ENCODE results near the gene SPIN3. TPM values are rescaled to one million over a fixed set of nuclear protein-coding genes. Genes with fewer than 3 reads are reported as not detected.
A peak's percentile ranks its signal among the peaks of the same experiment; 100 is the strongest.
"Not testable (repeated sequence)": the region's sequence is repeated elsewhere in the genome, so short reads cannot be mapped to it uniquely, and the experiment has no call there.

Gene SPIN3
- 10 to 100 TPM in 3 of 6 donors, 1 to 10 TPM in 3; 4.7 to 41.9 (median 10.0) TPM for total RNA-seq

DNA sequence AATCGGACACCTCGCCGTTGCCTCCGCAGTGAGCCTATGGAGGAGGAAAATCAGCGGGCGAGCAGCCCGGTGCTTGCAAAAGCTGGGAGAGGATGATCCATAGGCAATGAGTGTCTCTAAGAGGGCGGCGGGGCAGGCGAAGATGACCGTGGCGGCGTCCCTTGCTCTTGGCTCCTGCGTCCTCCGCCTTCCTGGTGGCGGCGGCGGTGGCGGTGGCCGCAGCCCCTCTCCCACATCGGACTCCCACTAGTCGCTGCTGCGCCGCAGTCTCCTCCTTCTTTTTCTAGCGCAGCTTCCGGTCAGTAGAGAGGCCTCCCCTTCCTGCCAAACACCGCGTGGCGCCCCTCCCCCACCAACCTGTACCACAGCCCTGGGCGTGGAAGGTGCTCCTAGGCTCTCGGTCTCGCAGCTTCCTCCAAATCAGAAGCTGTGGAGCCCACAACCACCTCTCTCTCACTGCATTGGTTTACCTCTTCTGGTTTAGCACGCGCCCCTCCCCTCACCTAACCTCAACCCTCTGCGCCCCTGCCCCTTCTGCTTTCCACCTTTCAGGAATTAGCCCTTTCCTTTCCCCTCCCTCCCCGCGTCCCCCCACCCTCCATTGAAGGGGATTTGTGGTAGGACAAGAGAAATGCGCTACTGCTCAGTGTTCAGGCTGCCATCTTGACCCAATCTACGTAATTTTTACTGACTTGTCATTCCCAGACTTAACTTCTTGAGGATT lies at the start of gene SPIN3:
TSS of gene SPIN3 (minus strand) at position 271 of the 724 bp plus-strand sequence. CDS start 594 bp downstream, outside the sequence.
- Histone ChIP-seq H3K27ac (peak within 1 kb of the TSS; percentile 60 to 81 (median 69)), H3K36me3 (no peaks in the 10 kb centered on the region), H3K4me1 (peaks cover 0 to 2% (median 0%) of the 10 kb centered on the region in 4 donors), H3K9me3 (no peaks in the 10 kb centered on the region), H3K27me3 (no peaks in the 10 kb centered on the region), H3K4me3 (peak within 1 kb of the TSS; percentile 46 to 75 (median 67))
- peak; percentile 94 to 98 for ATAC-seq (ENCODE audit: low FRiP score in 2 of 2)
- DNase-seq = peak; percentile 83 to 90
- TF ChIP-seq, protein P1, sequence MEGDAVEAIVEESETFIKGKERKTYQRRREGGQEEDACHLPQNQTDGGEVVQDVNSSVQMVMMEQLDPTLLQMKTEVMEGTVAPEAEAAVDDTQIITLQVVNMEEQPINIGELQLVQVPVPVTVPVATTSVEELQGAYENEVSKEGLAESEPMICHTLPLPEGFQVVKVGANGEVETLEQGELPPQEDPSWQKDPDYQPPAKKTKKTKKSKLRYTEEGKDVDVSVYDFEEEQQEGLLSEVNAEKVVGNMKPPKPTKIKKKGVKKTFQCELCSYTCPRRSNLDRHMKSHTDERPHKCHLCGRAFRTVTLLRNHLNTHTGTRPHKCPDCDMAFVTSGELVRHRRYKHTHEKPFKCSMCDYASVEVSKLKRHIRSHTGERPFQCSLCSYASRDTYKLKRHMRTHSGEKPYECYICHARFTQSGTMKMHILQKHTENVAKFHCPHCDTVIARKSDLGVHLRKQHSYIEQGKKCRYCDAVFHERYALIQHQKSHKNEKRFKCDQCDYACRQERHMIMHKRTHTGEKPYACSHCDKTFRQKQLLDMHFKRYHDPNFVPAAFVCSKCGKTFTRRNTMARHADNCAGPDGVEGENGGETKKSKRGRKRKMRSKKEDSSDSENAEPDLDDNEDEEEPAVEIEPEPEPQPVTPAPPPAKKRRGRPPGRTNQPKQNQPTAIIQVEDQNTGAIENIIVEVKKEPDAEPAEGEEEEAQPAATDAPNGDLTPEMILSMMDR (IDR thresholded peaks at IDR 0.05) = no peak
- TF ChIP-seq POLR2AphosphoS5 (IDR thresholded peaks at IDR 0.05) (peak in 1 of 2 donors; percentile 65), EP300 (IDR thresholded peaks at IDR 0.05) (no peak), POLR2A (IDR thresholded peaks at IDR 0.05) (peak in 1 of 4 donors; percentile 64)
- 12 to 25% methylated on average over 2 to 37 of the region's 39 CpGs for WGBS, 2 donors

DNA sequence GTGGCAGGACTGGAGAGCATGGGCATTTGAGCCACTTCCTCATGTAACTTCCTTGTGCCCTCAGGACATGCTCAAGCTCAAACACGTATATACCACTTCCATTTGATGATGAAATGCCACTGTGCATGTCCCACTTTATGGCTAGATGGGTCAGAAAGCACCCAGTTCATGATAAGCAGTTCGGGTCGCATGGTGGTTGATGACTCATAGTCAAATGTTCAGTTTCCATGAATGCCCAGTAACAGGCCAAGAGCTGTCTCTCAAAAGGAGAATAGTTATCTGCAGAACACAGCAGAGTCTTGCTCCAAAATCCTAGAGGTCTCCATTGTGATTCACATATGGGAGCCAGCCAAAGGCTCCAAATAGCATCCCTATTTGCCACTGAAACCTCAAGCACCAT lies 48.9 kb upstream of the SPIN3 start:
- ATAC-seq (ENCODE audit: low FRiP score in 2 of 2) (no peak), DNase-seq (no peak)
- Histone ChIP-seq H3K27ac (no peak overlapping the region), H3K9me3 (no peaks in the 10 kb centered on the region), H3K36me3 (no peaks in the 10 kb centered on the region), H3K4me3 (no peak overlapping the region), H3K27me3 (no peaks in the 10 kb centered on the region), H3K4me1 (no peaks in the 10 kb centered on the region)
- TF ChIP-seq POLR2AphosphoS5 (IDR thresholded peaks at IDR 0.05) = no peak
- TF ChIP-seq, protein P1 (IDR thresholded peaks at IDR 0.05) = no peak
- 66 to 90% methylated on average over 2 to 3 of the region's 3 CpGs for WGBS, 2 donors

DNA sequence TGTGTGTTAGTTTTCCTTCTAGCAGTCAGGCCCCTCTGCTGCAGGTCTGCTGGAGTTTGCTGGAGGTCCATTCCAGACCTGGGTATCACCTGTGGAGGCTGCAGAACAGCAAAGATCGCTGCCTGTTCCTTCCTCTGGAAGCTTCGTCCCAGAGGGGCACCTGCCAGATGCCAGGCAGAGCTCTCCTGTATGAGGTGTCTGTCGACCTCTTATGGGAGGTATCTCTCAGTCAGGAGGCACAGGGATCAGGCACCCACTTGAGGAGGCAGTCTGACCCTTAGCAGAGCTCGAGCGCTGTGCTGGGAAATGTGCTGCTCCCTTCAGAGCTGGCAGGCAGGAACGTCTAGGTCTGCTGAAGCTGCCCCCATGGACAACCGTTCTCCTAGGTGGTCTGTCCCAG lies 41.9 kb upstream of the SPIN3 start:
- H3K4me1 ChIP-seq; H3K9me3 ChIP-seq; H3K27ac ChIP-seq; H3K4me3 ChIP-seq; DNase-seq; H3K27me3 ChIP-seq; H3K36me3 ChIP-seq; ATAC-seq (ENCODE audit: low FRiP score in 2 of 2): not testable (repeated sequence)
- WGBS, 2 donors = 75% methylated on average over 7 of the region's 7 CpGs; no CpG with 5 or more reads in 1 of the 2 donors

DNA sequence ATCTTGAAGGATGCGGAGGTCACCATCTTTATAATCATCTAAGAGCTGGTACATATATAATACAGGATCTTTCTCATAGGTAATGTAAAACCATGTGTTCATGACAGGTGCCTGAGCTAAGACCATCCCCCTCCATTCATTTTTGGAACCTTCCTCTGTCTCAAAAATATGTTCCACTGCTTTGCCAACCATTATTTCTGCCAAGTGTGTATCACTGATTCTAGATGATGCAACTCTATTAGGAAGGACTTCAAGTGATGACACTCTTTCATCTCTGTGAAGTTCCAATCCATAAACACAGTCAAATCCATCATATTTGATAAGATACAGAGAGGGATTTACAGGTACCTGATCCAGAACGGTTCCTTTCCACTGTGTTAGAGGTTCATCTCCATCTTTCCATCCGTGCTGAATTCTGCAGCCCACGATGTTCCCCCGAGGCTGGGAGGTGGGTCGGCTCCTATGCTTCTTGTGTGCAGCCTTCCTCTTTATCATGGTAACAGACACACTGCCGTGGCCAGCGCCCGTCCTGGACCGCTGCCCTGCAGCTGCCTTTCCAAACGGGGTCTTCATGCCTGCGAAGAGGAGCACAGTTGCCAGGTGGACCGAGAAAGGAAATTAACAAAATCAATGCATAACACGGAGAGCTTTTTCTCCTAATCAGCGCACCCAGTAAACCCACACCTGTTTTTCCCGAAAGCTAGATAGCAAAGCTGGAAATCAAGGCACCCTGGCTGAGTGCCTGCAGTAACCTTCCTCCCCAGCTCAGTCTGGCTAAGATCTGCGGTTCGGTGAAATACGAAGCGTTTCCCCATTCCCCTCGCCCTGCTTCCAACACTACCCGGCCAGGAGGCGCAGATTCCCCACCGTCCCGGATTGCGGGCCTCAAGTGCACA lies 718 bp downstream of the SPIN3 start:
- Histone ChIP-seq H3K27me3 (no peaks in the 10 kb centered on the region), H3K4me1 (peaks cover 0 to 2% (median 0%) of the 10 kb centered on the region in 4 donors), H3K27ac (peak overlapping the region in 3 of 4 donors; percentile 60 to 81 (median 75)), H3K4me3 (peak overlapping the region; percentile 46 to 75 (median 67)), H3K9me3 (no peaks in the 10 kb centered on the region), H3K36me3 (no peaks in the 10 kb centered on the region)
- DNase-seq (peak in 1 of 2 donors; percentile 48), ATAC-seq (ENCODE audit: low FRiP score in 2 of 2) (peak in 1 of 2 donors; percentile 8)
- WGBS, 2 donors = 41 to 75% methylated on average over 2 to 26 of the region's 26 CpGs
- TF ChIP-seq POLR2A (IDR thresholded peaks at IDR 0.05) = no peak

DNA sequence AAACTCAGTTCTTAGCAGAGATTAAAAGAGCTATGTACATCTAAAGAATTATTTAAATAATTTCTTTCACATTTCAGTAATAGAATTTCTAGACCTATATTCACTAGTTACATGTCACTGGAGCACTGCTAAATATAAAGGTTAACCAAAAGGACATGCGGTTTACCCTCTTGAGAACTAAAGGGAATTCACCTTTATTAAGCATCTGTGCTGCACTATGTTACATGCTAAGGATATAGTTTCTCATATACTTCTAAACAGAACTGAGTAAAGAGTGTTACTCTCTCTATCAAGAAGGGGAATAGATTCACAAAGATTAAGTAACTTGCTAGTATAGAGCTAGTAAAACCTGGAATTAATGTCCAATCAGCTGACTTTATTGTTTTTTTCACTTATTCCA lies 7.6 kb downstream of the SPIN3 start:
- TF ChIP-seq POLR2A (IDR thresholded peaks at IDR 0.05) = no peak
- no peak for TF ChIP-seq EP300 (IDR thresholded peaks at IDR 0.05)
- TF ChIP-seq POLR2AphosphoS5 (IDR thresholded peaks at IDR 0.05) = no peak
- TF ChIP-seq, protein P1 (IDR thresholded peaks at IDR 0.05) = no peak
- H3K4me1 ChIP-seq = no peaks in the 10 kb centered on the region
- no peak for ATAC-seq (ENCODE audit: low FRiP score in 2 of 2)
- no peak for DNase-seq
- H3K27ac ChIP-seq = no peak overlapping the region
- H3K27me3 ChIP-seq = no peaks in the 10 kb centered on the region
- WGBS, 2 donors = 80 to 100% methylated on average over 1 of the region's 1 CpG
- no peaks in the 10 kb centered on the region for H3K9me3 ChIP-seq
- no peak overlapping the region for H3K4me3 ChIP-seq
- H3K36me3 ChIP-seq = peaks cover 0 to 8% (median 0%) of the 10 kb centered on the region in 4 donors

Measured in upper lobe of left lung (tissue), 6 donors.